GM19043 (cell line): Measurements from ENCODE around the gene XPOT.
"Not testable (repeated sequence)": the region's sequence is repeated elsewhere in the genome, so short reads cannot be mapped to it uniquely, and the experiment has no call there.

Experiments used
- ATAC-seq: cut with Tn5 transposase; IDR thresholded peaks from one replicate; pipeline ENCODE4 v1.9.1; 2021; ENCODE audit warnings: low read depth; ENCODE audit not compliant: unreplicated experiment

XPOT gene

GRCh38 chr12:64403707-64404469 lies at the start of gene XPOT:
Gene XPOT, plus strand, starts transcription at chr12:64404392. Its CDS starts 5,644 bp downstream, at chr12:64410036.
- ATAC-seq = peak; percentile 97

GRCh38 chr12:64356209-64356608 lies 48.0 kb upstream of the XPOT start:
- not testable (repeated sequence) for ATAC-seq

GRCh38 chr12:64361173-64361572 lies 43.0 kb upstream of the XPOT start:
- ATAC-seq = not testable (repeated sequence)

- ATAC-seq = no peak
These were observed 41.4 kb upstream of the XPOT start for GRCh38 chr12:64362721-64363305.

GRCh38 chr12:64383675-64384074 lies 20.5 kb upstream of the XPOT start:
- no peak for ATAC-seq

- ATAC-seq = no peak
These were observed 19.2 kb upstream of the XPOT start for GRCh38 chr12:64385019-64385418.

GRCh38 chr12:64385468-64385867 lies 18.7 kb upstream of the XPOT start:
- no peak for ATAC-seq

- ATAC-seq = no peak
These were observed 16.9 kb upstream of the XPOT start for GRCh38 chr12:64387197-64387816.

GRCh38 chr12:64389154-64389553 lies 15.0 kb upstream of the XPOT start:
- no peak for ATAC-seq

GRCh38 chr12:64390275-64390851 lies 13.8 kb upstream of the XPOT start, which contains the start of gene C12orf56:
Gene C12orf56, minus strand, starts transcription at chr12:64390758. Its CDS starts 193 bp downstream, at chr12:64390565.
- no peak for ATAC-seq

- ATAC-seq = no peak
These were observed 12.0 kb upstream of the XPOT start for GRCh38 chr12:64392221-64392620.

GRCh38 chr12:64395739-64396138 lies 8.5 kb upstream of the XPOT start:
- ATAC-seq = no peak

- ATAC-seq = no peak
These were observed 4.2 kb upstream of the XPOT start for GRCh38 chr12:64400041-64400440.

- no peak for ATAC-seq
These were observed 2.0 kb upstream of the XPOT start for GRCh38 chr12:64402181-64402580.

- peak; percentile 23 for ATAC-seq
These were observed 471 bp downstream of the XPOT start for GRCh38 chr12:64404470-64405256.

GRCh38 chr12:64407342-64408223 lies 3.4 kb downstream of the XPOT start:
- no peak for ATAC-seq

- no peak for ATAC-seq
These were observed 7.2 kb downstream of the XPOT start for GRCh38 chr12:64411427-64411826.

GRCh38 chr12:64412459-64412858 lies 8.3 kb downstream of the XPOT start:
- ATAC-seq = no peak

- no peak for ATAC-seq
These were observed 9.7 kb downstream of the XPOT start for GRCh38 chr12:64413884-64414283.

GRCh38 chr12:64418209-64418608 lies 14.0 kb downstream of the XPOT start:
- ATAC-seq = no peak
